Testis (tissue), 3 donors: Measurements from ENCODE around the gene CTIF. TPM values are rescaled to one million over a fixed set of nuclear protein-coding genes. Genes with fewer than 3 reads are reported as not detected.

Experiments used
- DNase-seq: peaks from one replicate; pipeline ENCODE4 v3.0.0-alpha.2; 2019
- H3K27ac ChIP-seq, 2 donors: fragments of 200-600 bp; sonication (generic); one replicate each; pipeline ENCODE4 v1.5.1; 2019
- H3K27me3 ChIP-seq: fragments of 200-600 bp; sonication (generic); one replicate; pipeline ENCODE4 v1.5.1; 2019
- H3K36me3 ChIP-seq: fragments of 200-600 bp; sonication (generic); one replicate; pipeline ENCODE4 v1.5.1; 2017; ENCODE audit warnings: low read depth; ENCODE audit errors: missing control alignments
- H3K4me1 ChIP-seq: fragments of 200-600 bp; sonication (generic); one replicate; pipeline ENCODE4 v1.5.1; 2019
- H3K4me3 ChIP-seq, 2 donors: fragments of 200-600 bp; sonication (generic); one replicate each; pipeline ENCODE4 v1.5.1; 2017 to 2019
- H3K9me3 ChIP-seq: fragments of 200-600 bp; sonication (generic); one replicate; pipeline ENCODE4 v1.5.1; 2017
- POLR2A ChIP-seq: fragments of 450-650 bp; IDR thresholded peaks from one replicate; pipeline ENCODE4 v1.6.1; 2017; ENCODE audit warnings: antibody characterized with exemption, mild to moderate bottlenecking, moderate library complexity
- WGBS, 2 donors: methylation state at CpG; one replicate each; pipeline ENCODE4 v1.1.5; 2018; 5-methylcytosine and 5-hydroxymethylcytosine counted together
- intact Hi-C: fragments of 100-400 bp; cut with DNase I; formaldehyde crosslinking; loops from one replicate; pipeline ENCODE4 v1.15.1; 2023; ENCODE audit warnings: low total_unique reads
- polyA plus RNA-seq: library from polyadenylated mRNA; stranded (reverse); fragments of 350-450 nt; fragmentation: Illumina TruSeq; extraction: RNeasy Lipid Tissue Mini Kit (QIAGEN cat#74804); gene quantifications from one replicate; pipeline ENCODE4 v1.2.3, GENCODE V29; 2014; ENCODE audit warnings: low read depth, low replicate concordance; ENCODE audit not compliant: insufficient read depth
- total RNA-seq, 2 donors: library from RNA; depleted of rRNA; stranded (reverse); fragments of >200 nt; gene quantifications; one replicate each; pipeline ENCODE4 v1.2.3, GENCODE V29; 2016
- TF ChIP-seq, protein P1 (sequence below), 3 experiments: fragments of 450-650 bp in 2 of 3; fragments of 200-600 bp in 1 of 3; sonication (generic) in 1 of 3; IDR thresholded peaks; one replicate each; pipeline ENCODE4 v1.5.1; 2016 to 2019; ENCODE audit warnings: antibody characterized with exemption in 3 of 3, mild to moderate bottlenecking in 2 of 3, moderate library complexity in 1 of 3

Gene CTIF
- total and polyA plus RNA-seq, 3 donors from 2014 or later, result 33.8 to 41.5 (median 35.6) TPM

DNA sequence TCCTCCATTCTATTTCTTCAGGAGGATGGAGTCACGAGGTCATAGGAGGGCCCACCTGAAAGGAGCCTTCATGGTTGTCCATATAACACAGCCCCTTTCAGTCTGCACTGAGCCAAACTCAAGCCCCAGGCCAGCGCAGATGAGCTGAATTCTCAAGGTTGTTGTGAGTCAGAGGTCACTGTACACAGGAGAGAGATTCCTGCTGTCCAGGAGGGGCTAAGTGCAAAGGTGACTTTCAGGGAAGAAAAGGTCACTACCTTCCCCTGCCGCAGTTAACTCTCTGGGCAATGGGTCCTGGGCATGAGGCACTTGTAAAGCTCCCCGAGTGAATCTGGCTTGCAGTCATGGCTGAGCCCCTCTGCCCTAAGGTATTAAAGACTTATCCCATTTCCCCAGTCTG, 150.7 kb downstream of the CTIF start:
- H3K27ac ChIP-seq, result no peak overlapping the region
- H3K4me1 ChIP-seq, result peaks cover 20% of the 10 kb centered on the region
- 86 to 90% methylated on average over 4 of the region's 4 CpGs for WGBS, 2 donors
- H3K27me3 ChIP-seq, result no peaks in the 10 kb centered on the region
- no peaks in the 10 kb centered on the region for H3K9me3 ChIP-seq
- intact Hi-C loops, result loop anchor here (10.0 kb wide), 1 partner anchor 725 kb away; no protein-coding TSS in a partner anchor
- DNase-seq, result no peak
- H3K36me3 ChIP-seq, result no peaks in the 10 kb centered on the region
- no peak overlapping the region for H3K4me3 ChIP-seq
- TF ChIP-seq POLR2A, result no peak
- TF ChIP-seq, protein P1, sequence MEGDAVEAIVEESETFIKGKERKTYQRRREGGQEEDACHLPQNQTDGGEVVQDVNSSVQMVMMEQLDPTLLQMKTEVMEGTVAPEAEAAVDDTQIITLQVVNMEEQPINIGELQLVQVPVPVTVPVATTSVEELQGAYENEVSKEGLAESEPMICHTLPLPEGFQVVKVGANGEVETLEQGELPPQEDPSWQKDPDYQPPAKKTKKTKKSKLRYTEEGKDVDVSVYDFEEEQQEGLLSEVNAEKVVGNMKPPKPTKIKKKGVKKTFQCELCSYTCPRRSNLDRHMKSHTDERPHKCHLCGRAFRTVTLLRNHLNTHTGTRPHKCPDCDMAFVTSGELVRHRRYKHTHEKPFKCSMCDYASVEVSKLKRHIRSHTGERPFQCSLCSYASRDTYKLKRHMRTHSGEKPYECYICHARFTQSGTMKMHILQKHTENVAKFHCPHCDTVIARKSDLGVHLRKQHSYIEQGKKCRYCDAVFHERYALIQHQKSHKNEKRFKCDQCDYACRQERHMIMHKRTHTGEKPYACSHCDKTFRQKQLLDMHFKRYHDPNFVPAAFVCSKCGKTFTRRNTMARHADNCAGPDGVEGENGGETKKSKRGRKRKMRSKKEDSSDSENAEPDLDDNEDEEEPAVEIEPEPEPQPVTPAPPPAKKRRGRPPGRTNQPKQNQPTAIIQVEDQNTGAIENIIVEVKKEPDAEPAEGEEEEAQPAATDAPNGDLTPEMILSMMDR (IDR thresholded peaks at IDR 0.05), result no peak

DNA sequence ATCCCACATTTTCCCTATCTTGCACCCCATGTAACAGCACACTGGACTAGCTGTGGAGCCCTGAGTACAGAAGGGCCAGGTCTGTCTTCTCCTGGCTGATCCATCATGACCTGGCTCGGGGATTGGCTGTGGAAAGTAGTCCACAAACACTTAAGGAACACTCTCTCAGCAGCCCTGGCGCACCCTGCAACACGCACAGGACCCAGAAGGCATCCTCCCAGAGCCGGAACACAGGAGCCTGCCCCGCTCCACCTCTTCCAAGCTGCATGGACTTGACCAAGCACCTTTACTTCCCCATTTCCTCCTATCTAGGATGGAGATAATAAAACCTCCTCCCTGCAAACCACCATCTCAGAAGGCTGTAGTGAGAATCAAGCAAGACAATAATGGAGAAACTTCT, 151.7 kb downstream of the CTIF start:
- TF ChIP-seq POLR2A, result no peak
- TF ChIP-seq, protein P1 (IDR thresholded peaks at IDR 0.05), result no peak
- DNase-seq, result no peak
- Histone ChIP-seq H3K4me1 (peaks cover 20% of the 10 kb centered on the region), H3K27me3 (no peaks in the 10 kb centered on the region), H3K36me3 (no peaks in the 10 kb centered on the region), H3K4me3 (no peak overlapping the region), H3K27ac (no peak overlapping the region), H3K9me3 (no peaks in the 10 kb centered on the region)
- 96% methylated on average over 5 of the region's 5 CpGs for WGBS, 2 donors
- intact Hi-C loops, result no loop called here

DNA sequence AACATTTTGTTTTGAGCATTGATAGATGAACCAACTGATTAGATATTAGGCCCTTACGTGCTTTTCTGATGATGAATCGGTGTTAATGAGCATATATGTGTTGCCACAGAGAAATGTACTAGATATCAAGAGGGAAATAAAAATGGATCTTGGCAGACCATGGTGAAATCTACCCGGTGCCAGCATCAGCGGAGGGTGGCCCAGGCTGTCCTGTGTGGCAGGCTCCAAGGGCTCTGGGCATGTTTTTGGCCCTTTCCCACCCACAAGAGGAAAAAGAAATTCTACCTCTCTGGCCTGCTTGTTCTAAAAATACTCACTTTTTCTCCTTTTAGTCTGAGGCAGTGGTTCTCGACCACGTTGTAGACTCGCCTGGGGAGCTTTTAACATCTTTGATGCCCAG, 154.2 kb downstream of the CTIF start:
- TF ChIP-seq POLR2A, result no peak
- TF ChIP-seq, protein P1 (IDR thresholded peaks at IDR 0.05), result no peak
- WGBS, 2 donors, result 96% methylated on average over 7 of the region's 7 CpGs
- H3K27ac ChIP-seq, result no peak overlapping the region

DNA sequence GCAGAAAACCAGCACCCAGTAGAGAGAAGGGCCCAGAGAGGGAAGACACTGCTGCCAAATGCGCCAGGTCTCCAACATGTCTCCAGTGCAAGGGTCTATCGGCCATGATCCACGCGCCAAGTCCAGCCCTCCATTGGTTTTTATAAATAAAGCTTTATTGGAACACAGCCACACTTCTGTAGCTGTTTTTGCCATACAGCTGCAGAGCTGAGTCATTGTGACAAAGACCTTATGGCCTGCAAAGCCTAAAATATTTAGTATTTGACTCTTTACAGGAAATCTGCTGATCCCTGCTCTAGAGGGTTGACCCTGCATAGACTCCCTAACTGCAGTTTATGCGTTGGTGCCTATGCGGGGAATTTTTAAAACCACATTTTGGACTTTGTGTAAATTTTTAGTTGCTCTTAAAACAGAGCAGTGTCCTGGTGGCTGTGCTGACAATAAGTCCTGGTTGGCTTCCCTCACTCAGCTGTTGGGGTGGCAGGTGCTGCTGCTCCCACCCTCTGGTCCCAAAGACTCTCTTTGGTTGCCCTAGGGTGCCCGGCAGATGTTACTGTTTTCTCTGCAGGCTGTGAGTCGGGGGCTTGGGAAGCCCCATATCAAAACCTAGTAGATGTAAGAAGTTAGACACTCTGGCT, 154.9 kb downstream of the CTIF start:
- Histone ChIP-seq H3K4me1 (no peaks in the 10 kb centered on the region), H3K27ac (no peak overlapping the region), H3K9me3 (no peaks in the 10 kb centered on the region), H3K27me3 (no peaks in the 10 kb centered on the region), H3K36me3 (no peaks in the 10 kb centered on the region), H3K4me3 (no peak overlapping the region)
- 93 to 95% methylated on average over 8 of the region's 8 CpGs for WGBS, 2 donors
- TF ChIP-seq POLR2A, result no peak
- TF ChIP-seq, protein P1 (IDR thresholded peaks at IDR 0.05), result no peak
- intact Hi-C loops, result no loop called here
- no peak for DNase-seq

More for the DNA sequence above, 154.2 kb downstream of the CTIF start:
- H3K27me3 ChIP-seq, result no peaks in the 10 kb centered on the region
- no peaks in the 10 kb centered on the region for H3K36me3 ChIP-seq
- H3K4me3 ChIP-seq, result no peak overlapping the region
- intact Hi-C loops, result no loop called here
- no peaks in the 10 kb centered on the region for H3K9me3 ChIP-seq
- peaks cover 6% of the 10 kb centered on the region for H3K4me1 ChIP-seq
- DNase-seq, result no peak

DNA sequence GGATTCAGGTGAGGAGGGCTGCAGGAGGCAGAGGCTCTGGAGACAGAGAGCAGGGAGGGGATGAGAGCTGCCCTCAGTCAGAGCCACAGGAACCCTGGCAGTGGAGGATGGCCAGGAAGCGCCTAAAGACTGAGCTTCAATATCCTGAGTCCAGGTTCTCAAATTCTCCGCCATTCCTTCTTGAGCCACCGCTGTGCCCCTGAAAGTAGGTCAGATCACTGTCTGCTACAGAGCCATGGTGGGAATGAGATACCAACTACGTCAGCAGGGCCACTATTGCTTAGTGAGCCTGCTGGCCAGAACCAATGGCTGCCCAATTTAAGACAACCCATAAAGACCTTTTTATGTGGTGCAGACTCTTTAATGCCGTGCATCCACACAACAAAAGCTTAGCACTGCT, 155.5 kb downstream of the CTIF start:
- TF ChIP-seq, protein P1 (IDR thresholded peaks at IDR 0.05), result no peak
- no peak for TF ChIP-seq POLR2A
- H3K9me3 ChIP-seq, result no peaks in the 10 kb centered on the region
- WGBS, 2 donors, result 90 to 95% methylated on average over 5 of the region's 5 CpGs
- no peaks in the 10 kb centered on the region for H3K4me1 ChIP-seq
- DNase-seq, result no peak
- no peak overlapping the region for H3K4me3 ChIP-seq
- intact Hi-C loops, result no loop called here
- H3K36me3 ChIP-seq, result no peaks in the 10 kb centered on the region
- no peaks in the 10 kb centered on the region for H3K27me3 ChIP-seq
- H3K27ac ChIP-seq, result no peak overlapping the region
